ENCODE results near the gene GAS2L1. TPM values are rescaled to one million over a fixed set of nuclear protein-coding genes. Genes with fewer than 3 reads are reported as not detected.

GAS2L1 gene
- polyA plus RNA-seq, 1 donor from 2014 or later = 0.77 TPM

DNA sequence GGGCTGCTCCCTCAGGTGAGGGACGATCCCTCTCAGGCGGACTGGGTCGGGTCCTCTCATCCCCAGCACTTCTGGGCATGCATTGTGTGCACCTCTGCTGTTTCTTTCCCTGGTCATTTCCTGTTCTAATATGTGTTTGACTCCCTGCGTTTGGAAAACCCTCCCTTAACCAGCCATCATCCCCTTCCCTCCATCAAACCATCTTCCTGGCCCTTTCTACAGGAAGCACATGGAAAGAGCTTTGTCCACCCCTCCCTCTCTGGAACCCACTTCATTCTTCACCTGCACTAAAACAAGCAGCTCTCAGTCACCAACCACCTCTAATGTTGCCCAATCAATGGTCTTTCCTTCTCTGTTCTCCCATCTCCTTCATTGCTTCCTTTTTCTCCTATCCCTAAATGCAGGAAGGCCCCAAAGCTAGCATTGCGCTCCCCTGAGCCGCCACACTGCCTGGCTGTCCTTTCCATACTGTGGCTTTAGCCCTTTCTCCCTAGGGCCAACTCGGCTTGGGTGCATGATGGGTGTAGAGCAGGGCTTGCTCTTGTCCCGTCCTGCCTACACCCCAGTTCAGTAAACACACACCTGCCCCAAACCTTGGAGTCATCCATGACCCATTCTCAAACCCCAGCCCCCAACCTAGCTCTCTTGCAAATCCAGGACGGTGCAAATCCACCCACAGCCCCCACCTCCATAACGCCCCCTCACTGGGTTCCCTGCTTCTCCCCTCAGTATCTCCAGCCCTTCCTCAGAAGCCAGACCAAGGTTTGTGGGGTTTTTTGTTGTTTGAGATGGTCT is 5.4 kb upstream of the GAS2L1 start:
- Histone ChIP-seq H2AFZ (ENCODE audit: low read depth, low read length) (no peak overlapping the region), H3K27me3 (ENCODE audit: insufficient read depth, low read depth, low read length) (peaks cover 5% of the 10 kb centered on the region), H3K79me2 (replicated peaks; ENCODE audit: insufficient read depth, low read length) (no peaks in the 10 kb centered on the region), H3K27ac (ENCODE audit: low read length) (no peak overlapping the region), H3K9me2 (ENCODE audit: insufficient read depth, low read length) (no peaks in the 10 kb centered on the region), H3K4me2 (ENCODE audit: low read length) (no peak overlapping the region), H3K9me3 (ENCODE audit: low read length) (no peaks in the 10 kb centered on the region), H3K4me3 (ENCODE audit: low read length) (no peak overlapping the region), H3K9ac (ENCODE audit: low read length) (no peak overlapping the region), H3F3A (ENCODE audit: insufficient read depth, low read length, poor library complexity, severe bottlenecking) (no peaks in the 10 kb centered on the region), H3K36me3 (ENCODE audit: insufficient read depth, low read length) (peaks cover 12% of the 10 kb centered on the region), H4K20me1 (ENCODE audit: insufficient read depth) (no peaks in the 10 kb centered on the region)
- TF ChIP-seq EZH2 (IDR thresholded peaks at IDR 0.05; ENCODE audit: borderline replicate concordance, insufficient read depth, low read length, poor library complexity, severe bottlenecking) (no peak), EP300 (conservative IDR thresholded peaks at IDR 0.05; ENCODE audit: poor library complexity, severe bottlenecking) (no peak), SMC3 (conservative IDR thresholded peaks at IDR 0.05; ENCODE audit: poor library complexity) (no peak), POLR2AphosphoS5 (IDR thresholded peaks at IDR 0.05) (peak; percentile 9), MXI1 (conservative IDR thresholded peaks at IDR 0.05; ENCODE audit: poor library complexity, severe bottlenecking) (no peak)

DNA sequence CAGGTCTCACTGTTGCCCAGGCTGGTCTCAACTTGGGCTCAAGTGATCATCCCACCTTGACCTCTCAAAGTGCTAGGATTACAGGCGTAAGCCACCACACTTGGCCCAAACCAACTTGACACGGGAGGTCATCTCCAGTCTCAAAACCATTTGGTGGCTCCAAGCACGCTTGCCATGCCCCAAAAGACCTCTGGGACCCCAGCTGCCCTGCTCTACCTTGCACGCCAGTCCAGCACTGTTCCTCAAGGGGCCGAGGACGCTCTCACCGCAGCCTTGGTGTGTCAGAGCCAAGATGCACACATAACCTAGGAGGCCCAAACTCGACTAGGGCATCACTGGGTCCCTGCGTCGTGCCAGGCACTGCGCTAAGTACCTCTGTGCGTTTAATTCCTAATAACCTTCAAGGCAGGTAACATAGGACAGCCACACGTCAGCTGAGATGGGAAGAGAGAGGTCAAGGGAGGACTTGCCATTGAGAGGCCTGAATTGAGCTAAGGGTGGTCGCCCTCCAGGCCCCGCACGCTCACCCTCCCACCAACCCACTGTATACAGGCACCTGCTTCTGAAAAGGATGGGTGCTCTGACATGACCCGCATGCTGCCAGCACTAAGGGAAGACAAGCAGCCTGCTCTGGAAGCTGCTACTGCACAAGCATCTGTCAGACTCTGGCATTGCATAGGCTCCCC is 4.6 kb upstream of the GAS2L1 start:
- peaks cover 11% of the 10 kb centered on the region for H3K27me3 ChIP-seq (ENCODE audit: insufficient read depth, low read depth, low read length)
- H3K79me2 ChIP-seq (replicated peaks; ENCODE audit: insufficient read depth, low read length) = no peaks in the 10 kb centered on the region
- no peaks in the 10 kb centered on the region for H4K20me1 ChIP-seq (ENCODE audit: insufficient read depth)
- TF ChIP-seq POLR2AphosphoS5 (IDR thresholded peaks at IDR 0.05) (no peak), TAF1 (IDR thresholded peaks at IDR 0.05; ENCODE audit: low read depth) (no peak), MXI1 (conservative IDR thresholded peaks at IDR 0.05; ENCODE audit: poor library complexity, severe bottlenecking) (no peak), EP300 (conservative IDR thresholded peaks at IDR 0.05; ENCODE audit: poor library complexity, severe bottlenecking) (no peak), EZH2 (IDR thresholded peaks at IDR 0.05; ENCODE audit: borderline replicate concordance, insufficient read depth, low read length, poor library complexity, severe bottlenecking) (no peak), SMC3 (conservative IDR thresholded peaks at IDR 0.05; ENCODE audit: poor library complexity) (no peak), RAD21 (conservative IDR thresholded peaks at IDR 0.05) (no peak)
- TF ChIP-seq, protein P1, sequence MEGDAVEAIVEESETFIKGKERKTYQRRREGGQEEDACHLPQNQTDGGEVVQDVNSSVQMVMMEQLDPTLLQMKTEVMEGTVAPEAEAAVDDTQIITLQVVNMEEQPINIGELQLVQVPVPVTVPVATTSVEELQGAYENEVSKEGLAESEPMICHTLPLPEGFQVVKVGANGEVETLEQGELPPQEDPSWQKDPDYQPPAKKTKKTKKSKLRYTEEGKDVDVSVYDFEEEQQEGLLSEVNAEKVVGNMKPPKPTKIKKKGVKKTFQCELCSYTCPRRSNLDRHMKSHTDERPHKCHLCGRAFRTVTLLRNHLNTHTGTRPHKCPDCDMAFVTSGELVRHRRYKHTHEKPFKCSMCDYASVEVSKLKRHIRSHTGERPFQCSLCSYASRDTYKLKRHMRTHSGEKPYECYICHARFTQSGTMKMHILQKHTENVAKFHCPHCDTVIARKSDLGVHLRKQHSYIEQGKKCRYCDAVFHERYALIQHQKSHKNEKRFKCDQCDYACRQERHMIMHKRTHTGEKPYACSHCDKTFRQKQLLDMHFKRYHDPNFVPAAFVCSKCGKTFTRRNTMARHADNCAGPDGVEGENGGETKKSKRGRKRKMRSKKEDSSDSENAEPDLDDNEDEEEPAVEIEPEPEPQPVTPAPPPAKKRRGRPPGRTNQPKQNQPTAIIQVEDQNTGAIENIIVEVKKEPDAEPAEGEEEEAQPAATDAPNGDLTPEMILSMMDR (IDR thresholded peaks at IDR 0.05; ENCODE audit: poor library complexity, severe bottlenecking) = no peak
- TF ChIP-seq, protein P2, sequence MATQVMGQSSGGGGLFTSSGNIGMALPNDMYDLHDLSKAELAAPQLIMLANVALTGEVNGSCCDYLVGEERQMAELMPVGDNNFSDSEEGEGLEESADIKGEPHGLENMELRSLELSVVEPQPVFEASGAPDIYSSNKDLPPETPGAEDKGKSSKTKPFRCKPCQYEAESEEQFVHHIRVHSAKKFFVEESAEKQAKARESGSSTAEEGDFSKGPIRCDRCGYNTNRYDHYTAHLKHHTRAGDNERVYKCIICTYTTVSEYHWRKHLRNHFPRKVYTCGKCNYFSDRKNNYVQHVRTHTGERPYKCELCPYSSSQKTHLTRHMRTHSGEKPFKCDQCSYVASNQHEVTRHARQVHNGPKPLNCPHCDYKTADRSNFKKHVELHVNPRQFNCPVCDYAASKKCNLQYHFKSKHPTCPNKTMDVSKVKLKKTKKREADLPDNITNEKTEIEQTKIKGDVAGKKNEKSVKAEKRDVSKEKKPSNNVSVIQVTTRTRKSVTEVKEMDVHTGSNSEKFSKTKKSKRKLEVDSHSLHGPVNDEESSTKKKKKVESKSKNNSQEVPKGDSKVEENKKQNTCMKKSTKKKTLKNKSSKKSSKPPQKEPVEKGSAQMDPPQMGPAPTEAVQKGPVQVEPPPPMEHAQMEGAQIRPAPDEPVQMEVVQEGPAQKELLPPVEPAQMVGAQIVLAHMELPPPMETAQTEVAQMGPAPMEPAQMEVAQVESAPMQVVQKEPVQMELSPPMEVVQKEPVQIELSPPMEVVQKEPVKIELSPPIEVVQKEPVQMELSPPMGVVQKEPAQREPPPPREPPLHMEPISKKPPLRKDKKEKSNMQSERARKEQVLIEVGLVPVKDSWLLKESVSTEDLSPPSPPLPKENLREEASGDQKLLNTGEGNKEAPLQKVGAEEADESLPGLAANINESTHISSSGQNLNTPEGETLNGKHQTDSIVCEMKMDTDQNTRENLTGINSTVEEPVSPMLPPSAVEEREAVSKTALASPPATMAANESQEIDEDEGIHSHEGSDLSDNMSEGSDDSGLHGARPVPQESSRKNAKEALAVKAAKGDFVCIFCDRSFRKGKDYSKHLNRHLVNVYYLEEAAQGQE (IDR thresholded peaks at IDR 0.05; ENCODE audit: borderline replicate concordance) = no peak
- H3K9me3 ChIP-seq (ENCODE audit: low read length) = no peaks in the 10 kb centered on the region
- H3K9me2 ChIP-seq (ENCODE audit: insufficient read depth, low read length) = no peaks in the 10 kb centered on the region
- H3K4me2 ChIP-seq (ENCODE audit: low read length) = no peak overlapping the region
- H3K36me3 ChIP-seq (ENCODE audit: insufficient read depth, low read length) = peaks cover 9% of the 10 kb centered on the region
- H2AFZ ChIP-seq (ENCODE audit: low read depth, low read length) = no peak overlapping the region
- no peak overlapping the region for H3K9ac ChIP-seq (ENCODE audit: low read length)
- no peak overlapping the region for H3K4me3 ChIP-seq (ENCODE audit: low read length)
- H3K27ac ChIP-seq (ENCODE audit: low read length) = no peak overlapping the region
- H3F3A ChIP-seq (ENCODE audit: insufficient read depth, low read length, poor library complexity, severe bottlenecking) = no peaks in the 10 kb centered on the region
